Caco-2 (cell line): ENCODE data around the gene PPP1R37. TPM values are rescaled to one million over a fixed set of nuclear protein-coding genes. Genes with fewer than 3 reads are reported as not detected.

Source experiments
- BruUV-seq: library from RNA; stranded (reverse); fragments of 400-500 nt; replicated peaks from 2 replicates; lab custom pipeline; 2021; lab: Mats Ljungman, UMichigan
- CTCF ChIA-PET: fragments of 300-600 bp; sonication (Branson Sonifier 250); formaldehyde crosslinking; loops from one replicate; lab custom pipeline; 2022; ENCODE audit warnings: antibody characterized with exemption; lab: Charles Lee
- POLR2A ChIA-PET: fragments of 300-600 bp; sonication (Branson Sonifier 250); formaldehyde crosslinking; loops from one replicate; lab custom pipeline; 2022; ENCODE audit warnings: antibody characterized with exemption; lab: Charles Lee
- DNase-seq, 2 experiments: peaks; one replicate each; pipeline versions ENCODE4 v3.0.0 to v3.0.0-alpha.2; 2020 to 2022
- H3K27me3 ChIP-seq: replicated peaks from 2 replicates; pipeline ENCODE4 v1.6.0; 2011; ENCODE audit warnings: low read length; ENCODE audit not compliant: control insufficient read depth, insufficient read depth
- H3K36me3 ChIP-seq: 2 replicates; pipeline ENCODE4 v1.5.1; 2011; ENCODE audit warnings: low read length; ENCODE audit not compliant: control insufficient read depth, insufficient read depth
- H3K4me1 ChIP-seq: fragments of 250-450 bp; sonication (Bioruptor Pico); 2 replicates; pipeline ENCODE4 v1.5.1; 2020; ENCODE audit warnings: mild to moderate bottlenecking
- H3K4me3 ChIP-seq: 2 replicates; pipeline ENCODE4 v1.5.1; 2011; ENCODE audit warnings: low read depth, mild to moderate bottlenecking, control low read depth, low read length
- H3K9me3 ChIP-seq: fragments of 250-450 bp; sonication (Bioruptor Pico); 2 replicates; pipeline ENCODE4 v1.5.1; 2020; ENCODE audit warnings: mild to moderate bottlenecking, moderate library complexity
- H3K27ac Mint-ChIP-seq: one replicate; pipeline ENCODE4 v1.8.0; 2022; ENCODE audit warnings: mixed read lengths; ENCODE audit not compliant: unreplicated experiment
- H3K27me3 Mint-ChIP-seq: one replicate; pipeline ENCODE4 v1.8.0; 2022; ENCODE audit warnings: mixed read lengths; ENCODE audit not compliant: insufficient read depth, unreplicated experiment
- H3K36me3 Mint-ChIP-seq: one replicate; pipeline ENCODE4 v1.8.0; 2022; ENCODE audit warnings: mild to moderate bottlenecking, mixed read lengths; ENCODE audit not compliant: insufficient read depth, unreplicated experiment
- H3K4me1 Mint-ChIP-seq: one replicate; pipeline ENCODE4 v1.8.0; 2022; ENCODE audit warnings: low read depth, mixed read lengths; ENCODE audit not compliant: unreplicated experiment
- H3K4me3 Mint-ChIP-seq: one replicate; pipeline ENCODE4 v1.8.0; 2022; ENCODE audit warnings: mild to moderate bottlenecking, moderate library complexity, mixed read lengths; ENCODE audit not compliant: unreplicated experiment
- H3K9me3 Mint-ChIP-seq: one replicate; pipeline ENCODE4 v1.8.0; 2022; ENCODE audit warnings: mixed read lengths; ENCODE audit not compliant: unreplicated experiment
- intact Hi-C: fragments of 100-400 bp; cut with micrococcal nuclease; formaldehyde crosslinking; loops from one replicate; pipeline ENCODE4 v1.10.0; 2022; ENCODE audit not compliant: unreplicated experiment
- total RNA-seq: library from RNA; stranded (reverse); gene quantifications from 2 replicates; pipeline ENCODE4 v1.2.3, GENCODE V29; 2022
- TF ChIP-seq, protein P1 (sequence below), 2 experiments: fragments of 200-600 bp in 1 of 2; IDR thresholded peaks; 1 replicate in 1 of 2; 2 replicates in 1 of 2; pipeline versions ENCODE4 v1.5.1 to v1.8.0; 2011 to 2022; ENCODE audit warnings: antibody characterized with exemption in 1 of 2, control low read depth in 1 of 2, inconsistent platforms in 1 of 2, low read depth in 1 of 2, low read length in 1 of 2, mild to moderate bottlenecking in 1 of 2, moderate library complexity in 1 of 2; ENCODE audit not compliant: insufficient read depth in 1 of 2, severe bottlenecking in 1 of 2, unreplicated experiment in 1 of 2

PPP1R37 gene
- total RNA-seq, 1 experiment from 2014 or later: 42.1 TPM

DNA sequence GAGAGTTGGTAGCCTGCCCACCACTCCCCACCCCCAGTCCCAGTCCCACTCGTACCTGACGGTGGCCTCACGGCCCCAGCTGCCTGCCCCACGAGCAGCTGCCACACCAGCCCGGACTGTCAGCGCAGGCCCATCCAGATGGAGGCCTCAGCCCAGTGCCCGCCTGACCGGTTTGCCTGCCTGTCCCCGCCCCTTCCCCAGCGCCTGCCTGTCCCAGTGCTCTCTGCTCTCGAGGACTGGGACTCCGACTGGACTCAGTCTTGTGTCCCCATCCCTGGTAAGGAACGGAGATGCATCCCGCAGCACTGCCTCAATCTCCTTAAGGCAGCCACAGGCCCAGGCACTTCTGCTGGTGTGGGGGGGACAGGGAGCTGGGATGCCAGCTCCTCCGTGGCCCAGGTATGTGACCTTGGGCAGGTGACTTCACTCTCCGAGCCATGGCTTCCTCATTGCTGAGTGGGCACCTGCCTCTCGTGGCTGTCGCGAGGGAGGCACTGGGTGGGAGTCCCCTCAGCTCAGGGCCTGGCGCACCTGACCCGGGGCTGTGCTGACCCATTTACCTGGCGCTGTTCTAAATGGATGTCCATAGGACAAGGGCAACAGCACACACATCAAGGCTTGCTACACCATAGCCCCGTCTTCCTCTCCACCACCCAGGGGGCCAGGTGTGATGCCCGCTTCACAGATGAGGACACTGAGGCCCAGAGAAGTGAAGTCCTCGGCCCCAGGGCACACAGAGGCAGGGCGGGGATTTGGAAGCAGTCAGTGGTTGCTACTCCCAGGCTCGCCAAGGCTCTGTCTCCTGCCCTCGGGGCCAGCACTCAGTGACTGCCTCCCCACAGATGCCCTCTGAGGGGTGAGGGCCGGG is 68.1 kb downstream of the PPP1R37 start, which contains the start of gene NKPD1:
Gene NKPD1, minus strand, starts transcription at position 113 of the 868 bp plus-strand sequence. CDS start 832 bp downstream, outside the sequence.
- Mint-ChIP-seq H3K4me3 (peak within 1 kb of the TSS; percentile 13), H3K27me3 (no peaks in the 10 kb centered on the region), H3K27ac (no peak within 1 kb of the TSS), H3K36me3 (peaks cover 39% of the 10 kb centered on the region), H3K4me1 (peaks cover 23% of the 10 kb centered on the region), H3K9me3 (no peaks in the 10 kb centered on the region)
- intact Hi-C loops: loop anchor here (2.0 to 5.0 kb wide), 3 partner anchors 18 to 178 kb away; partner anchors contain the start of genes BLOC1S3, EXOC3L2 and TRAPPC6A
- CTCF ChIA-PET: interaction anchor here (0.6 to 1.9 kb wide), 5 partner anchors 9 to 87 kb away, joined by 3 to 11 read pairs (median 3); partner anchors contain the start of genes BLOC1S3 and TRAPPC6A
- peak; percentile 88 to 91 for DNase-seq
- no peaks in the 10 kb centered on the region for H3K27me3 ChIP-seq
- BruUV-seq: no TSS peak
- H3K4me1 ChIP-seq: peaks cover 19% of the 10 kb centered on the region
- H3K36me3 ChIP-seq: no peaks in the 10 kb centered on the region
- TF ChIP-seq, protein P1, sequence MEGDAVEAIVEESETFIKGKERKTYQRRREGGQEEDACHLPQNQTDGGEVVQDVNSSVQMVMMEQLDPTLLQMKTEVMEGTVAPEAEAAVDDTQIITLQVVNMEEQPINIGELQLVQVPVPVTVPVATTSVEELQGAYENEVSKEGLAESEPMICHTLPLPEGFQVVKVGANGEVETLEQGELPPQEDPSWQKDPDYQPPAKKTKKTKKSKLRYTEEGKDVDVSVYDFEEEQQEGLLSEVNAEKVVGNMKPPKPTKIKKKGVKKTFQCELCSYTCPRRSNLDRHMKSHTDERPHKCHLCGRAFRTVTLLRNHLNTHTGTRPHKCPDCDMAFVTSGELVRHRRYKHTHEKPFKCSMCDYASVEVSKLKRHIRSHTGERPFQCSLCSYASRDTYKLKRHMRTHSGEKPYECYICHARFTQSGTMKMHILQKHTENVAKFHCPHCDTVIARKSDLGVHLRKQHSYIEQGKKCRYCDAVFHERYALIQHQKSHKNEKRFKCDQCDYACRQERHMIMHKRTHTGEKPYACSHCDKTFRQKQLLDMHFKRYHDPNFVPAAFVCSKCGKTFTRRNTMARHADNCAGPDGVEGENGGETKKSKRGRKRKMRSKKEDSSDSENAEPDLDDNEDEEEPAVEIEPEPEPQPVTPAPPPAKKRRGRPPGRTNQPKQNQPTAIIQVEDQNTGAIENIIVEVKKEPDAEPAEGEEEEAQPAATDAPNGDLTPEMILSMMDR (IDR thresholded peaks at IDR 0.05; ENCODE audit: insufficient read depth in 1 of 2, low read depth in 1 of 2, low read length in 1 of 2, severe bottlenecking in 1 of 2, unreplicated experiment in 1 of 2): no peak
- no peaks in the 10 kb centered on the region for H3K9me3 ChIP-seq
- H3K4me3 ChIP-seq: no peak within 1 kb of the TSS
- POLR2A ChIA-PET: interaction anchor here (0.7 to 1.0 kb wide), 2 partner anchors 18 to 68 kb away, joined by 3 to 8 read pairs; partner anchors contain the start of genes BLOC1S3 and PPP1R37

GRCh38 chr19:45161738-45162607 is 69.0 kb downstream of the PPP1R37 start:
- Mint-ChIP-seq H3K9me3 (no peaks in the 10 kb centered on the region), H3K27ac (no peak overlapping the region), H3K4me3 (peak overlapping the region; percentile 13), H3K36me3 (peaks cover 39% of the 10 kb centered on the region), H3K4me1 (peaks cover 23% of the 10 kb centered on the region), H3K27me3 (no peaks in the 10 kb centered on the region)
- H3K36me3 ChIP-seq: no peaks in the 10 kb centered on the region
- peak; percentile 68 to 81 for DNase-seq
- no TSS peak for BruUV-seq
- H3K9me3 ChIP-seq: no peaks in the 10 kb centered on the region
- H3K27me3 ChIP-seq: no peaks in the 10 kb centered on the region
- H3K4me3 ChIP-seq: no peak overlapping the region
- TF ChIP-seq, protein P1 (IDR thresholded peaks at IDR 0.05; ENCODE audit: insufficient read depth in 1 of 2, low read depth in 1 of 2, low read length in 1 of 2, severe bottlenecking in 1 of 2, unreplicated experiment in 1 of 2): peak; percentile 76 to 96
- peaks cover 19% of the 10 kb centered on the region for H3K4me1 ChIP-seq
- ChIA-PET CTCF (interaction anchor here (0.6 to 1.1 kb wide), 4 partner anchors 17 to 177 kb away, joined by 3 to 12 read pairs (median 4); partner anchors contain the start of genes BLOC1S3 and TRAPPC6A), POLR2A (no interaction called here)
- intact Hi-C loops: loop anchor here (2.0 to 5.0 kb wide), 3 partner anchors 17 to 177 kb away; partner anchors contain the start of genes BLOC1S3, EXOC3L2 and TRAPPC6A
